Measurements from ENCODE around the gene FYN. TPM values are rescaled to one million over a fixed set of nuclear protein-coding genes. Genes with fewer than 3 reads are reported as not detected.
"Not testable (repeated sequence)": the region's sequence is repeated elsewhere in the genome, so short reads cannot be mapped to it uniquely, and the experiment has no call there.

Gene FYN
- total RNA-seq, 2 donors from 2014 or later = 11.3 to 21.5 TPM

GRCh38 chr6:111792241-111792640 lies 81.0 kb downstream of the FYN start:
- intact Hi-C loops (cut with DNase I) = no loop called here
- Histone ChIP-seq H3K27me3 (no peaks in the 10 kb centered on the region), H3K4me1 (no peaks in the 10 kb centered on the region), H3K9ac (ENCODE audit: low read depth in 2 of 2, low read length in 2 of 2) (no peak overlapping the region), H3K9me3 (no peaks in the 10 kb centered on the region), H3K36me3 (no peaks in the 10 kb centered on the region), H3K4me3 (no peak overlapping the region), H3K27ac (no peak overlapping the region)
- no peak for TF ChIP-seq CTCF (IDR thresholded peaks at IDR 0.05)
- no peak for DNase-seq

GRCh38 chr6:111791415-111791814 lies 81.8 kb downstream of the FYN start:
- H3K4me1 ChIP-seq = no peaks in the 10 kb centered on the region
- no peaks in the 10 kb centered on the region for H3K27me3 ChIP-seq
- no peaks in the 10 kb centered on the region for H3K36me3 ChIP-seq
- H3K27ac ChIP-seq = no peak overlapping the region
- intact Hi-C loops (cut with DNase I) = no loop called here
- no peak for DNase-seq
- TF ChIP-seq CTCF (IDR thresholded peaks at IDR 0.05) = no peak
- no peaks in the 10 kb centered on the region for H3K9me3 ChIP-seq
- no peak overlapping the region for H3K9ac ChIP-seq (ENCODE audit: low read depth in 2 of 2, low read length in 2 of 2)
- no peak overlapping the region for H3K4me3 ChIP-seq

- Histone ChIP-seq H3K27me3 (no peaks in the 10 kb centered on the region), H3K4me1 (no peaks in the 10 kb centered on the region), H3K27ac (no peak overlapping the region), H3K9me3 (no peaks in the 10 kb centered on the region), H3K36me3 (no peaks in the 10 kb centered on the region), H3K4me3 (no peak overlapping the region), H3K9ac (ENCODE audit: low read depth in 2 of 2, low read length in 2 of 2) (no peak overlapping the region)
- intact Hi-C loops (cut with DNase I) = no loop called here
- TF ChIP-seq CTCF (IDR thresholded peaks at IDR 0.05) = no peak
- DNase-seq = no peak
Observed at GRCh38 chr6:111789598-111789997, 83.7 kb downstream of the FYN start.

- no peaks in the 10 kb centered on the region for H3K9me3 ChIP-seq
- no peak for DNase-seq
- intact Hi-C loops (cut with DNase I) = no loop called here
- H3K27me3 ChIP-seq = no peaks in the 10 kb centered on the region
- H3K4me3 ChIP-seq = no peak overlapping the region
- no peaks in the 10 kb centered on the region for H3K36me3 ChIP-seq
- H3K4me1 ChIP-seq = no peaks in the 10 kb centered on the region
- H3K9ac ChIP-seq (ENCODE audit: low read depth in 2 of 2, low read length in 2 of 2) = no peak overlapping the region
- H3K27ac ChIP-seq = no peak overlapping the region
- TF ChIP-seq CTCF (IDR thresholded peaks at IDR 0.05) = no peak
Observed at GRCh38 chr6:111788379-111789276, 84.6 kb downstream of the FYN start.

- H3K4me1 ChIP-seq; H3K36me3 ChIP-seq; H3K9me3 ChIP-seq; H3K9ac ChIP-seq (ENCODE audit: low read depth in 2 of 2, low read length in 2 of 2); intact Hi-C loops (cut with DNase I); H3K4me3 ChIP-seq; H3K27me3 ChIP-seq; H3K27ac ChIP-seq; DNase-seq: not testable (repeated sequence)
Observed at GRCh38 chr6:111786151-111786550, 87.1 kb downstream of the FYN start.

GRCh38 chr6:111784433-111784832 lies 88.8 kb downstream of the FYN start:
- Histone ChIP-seq H3K27ac (no peak overlapping the region), H3K4me1 (no peaks in the 10 kb centered on the region)
- intact Hi-C loops (cut with DNase I) = no loop called here

More at GRCh38 chr6:111784433-111784832, 88.8 kb downstream of the FYN start:
- no peak for DNase-seq
- TF ChIP-seq CTCF (IDR thresholded peaks at IDR 0.05) = no peak
- Histone ChIP-seq H3K27me3 (no peaks in the 10 kb centered on the region), H3K9ac (ENCODE audit: low read depth in 2 of 2, low read length in 2 of 2) (no peak overlapping the region), H3K4me3 (no peak overlapping the region), H3K36me3 (no peaks in the 10 kb centered on the region), H3K9me3 (no peaks in the 10 kb centered on the region)
